Activated naive CD4-positive, alpha-beta T cell (primary cell): ENCODE data around the gene FBXW9.
"Not testable (repeated sequence)": the region's sequence is repeated elsewhere in the genome, so short reads cannot be mapped to it uniquely, and the experiment has no call there.

Source experiments
- DNase-seq, 4 experiments: peaks; one replicate each; lab custom pipeline; 2025; lab: John Stamatoyannopoulos, UW

FBXW9 gene

DNA sequence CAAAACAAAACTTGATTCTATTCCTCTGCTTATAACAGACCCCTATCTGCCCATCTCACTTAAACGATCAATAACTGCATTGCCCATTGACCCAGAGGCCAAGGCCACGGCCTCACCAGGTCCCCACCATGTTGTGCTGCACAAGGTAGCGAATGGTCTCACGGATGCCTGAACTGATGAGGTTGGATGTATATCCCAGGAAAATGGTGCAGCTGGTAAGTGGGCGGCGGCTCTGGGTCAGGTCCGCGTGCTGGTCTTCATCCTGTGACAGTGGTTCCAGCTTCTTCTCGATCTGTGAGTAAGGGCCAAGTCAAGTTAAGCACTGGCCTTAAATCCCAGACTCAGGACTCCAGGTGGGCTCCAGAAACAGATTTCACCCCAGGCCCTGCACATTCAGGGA, 16.4 kb downstream of the FBXW9 start:
- no peak for DNase-seq

DNA sequence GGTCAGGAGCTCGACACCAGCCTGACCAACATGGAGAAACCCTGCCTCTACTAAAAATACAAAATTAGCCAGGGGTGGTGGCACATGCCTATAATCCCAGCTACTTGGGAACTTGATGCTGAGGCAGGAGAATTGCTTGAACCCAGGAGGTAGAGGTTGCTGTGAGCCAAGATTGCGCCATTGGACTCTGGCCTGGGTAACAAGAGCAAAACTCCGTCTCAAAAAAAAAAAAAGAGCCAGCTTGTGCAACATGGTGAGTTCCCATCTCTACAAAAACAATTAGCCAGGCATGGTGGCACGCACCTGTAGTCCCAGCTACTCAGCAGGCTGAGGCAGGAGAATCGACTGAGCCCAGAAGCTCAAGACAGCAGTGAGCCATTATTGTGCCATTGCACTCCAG, 18.4 kb downstream of the FBXW9 start:
- not testable (repeated sequence) for DNase-seq

DNA sequence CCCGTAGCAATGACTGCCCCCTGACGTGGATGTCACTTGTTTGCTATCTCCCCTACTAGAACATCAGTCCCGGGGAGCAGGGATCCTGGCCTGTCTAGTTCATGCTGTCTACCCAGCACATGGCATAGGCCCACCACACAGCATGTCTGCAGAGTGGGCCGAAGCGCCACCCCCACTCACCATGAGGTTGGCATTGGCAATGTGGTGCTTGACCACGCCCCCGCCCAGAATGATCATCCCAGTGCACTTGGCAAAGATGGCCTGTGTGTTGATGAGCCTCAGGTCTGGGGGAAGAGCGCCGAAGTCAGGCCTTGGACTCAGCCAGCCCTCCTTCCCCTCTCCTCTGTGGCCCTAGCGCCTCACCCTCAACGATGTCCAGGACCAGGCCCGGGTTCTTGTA, 19.5 kb downstream of the FBXW9 start:
- DNase-seq: no peak

DNA sequence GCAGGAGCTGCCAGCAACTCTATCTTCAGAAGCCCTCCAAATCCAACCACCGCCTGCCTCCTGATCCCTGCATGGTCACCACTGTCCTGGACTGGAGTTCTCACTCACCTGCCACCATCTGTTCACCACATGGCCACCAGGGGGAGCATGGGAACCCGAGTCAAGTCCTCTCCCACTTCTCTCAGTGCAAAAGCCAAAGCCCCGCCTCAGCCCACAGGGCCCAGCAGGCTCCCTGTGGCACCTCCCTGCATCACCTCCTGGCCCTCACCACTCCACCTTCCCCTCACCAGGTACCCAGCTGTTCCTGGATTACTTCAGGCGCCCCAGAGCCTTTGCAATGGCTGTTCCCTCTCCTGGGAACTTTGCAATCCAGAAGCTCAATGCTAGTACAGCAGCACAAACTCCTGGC, 20.0 kb downstream of the FBXW9 start:
- DNase-seq: peak; percentile 71 to 83 (median 81)

DNA sequence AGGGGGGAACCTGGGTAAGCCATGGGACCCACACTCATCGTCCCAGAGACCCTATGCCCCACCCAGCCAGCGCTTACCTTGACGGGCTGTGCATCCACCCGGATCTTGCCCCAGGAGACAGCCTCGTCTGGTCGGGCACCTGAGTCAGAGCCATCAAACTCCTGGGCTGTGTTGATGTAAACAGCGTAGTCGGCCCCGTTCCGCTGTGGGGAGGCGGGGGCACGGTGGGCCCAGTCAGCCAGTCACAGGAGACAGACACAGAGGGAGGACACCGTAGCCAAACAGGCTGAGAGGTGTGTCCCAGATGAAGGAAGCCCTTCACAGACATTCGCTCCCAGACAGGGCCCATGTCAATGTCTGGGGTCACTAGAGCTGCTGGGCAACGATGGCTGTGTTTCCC, 20.5 kb downstream of the FBXW9 start:
- DNase-seq: no peak

DNA sequence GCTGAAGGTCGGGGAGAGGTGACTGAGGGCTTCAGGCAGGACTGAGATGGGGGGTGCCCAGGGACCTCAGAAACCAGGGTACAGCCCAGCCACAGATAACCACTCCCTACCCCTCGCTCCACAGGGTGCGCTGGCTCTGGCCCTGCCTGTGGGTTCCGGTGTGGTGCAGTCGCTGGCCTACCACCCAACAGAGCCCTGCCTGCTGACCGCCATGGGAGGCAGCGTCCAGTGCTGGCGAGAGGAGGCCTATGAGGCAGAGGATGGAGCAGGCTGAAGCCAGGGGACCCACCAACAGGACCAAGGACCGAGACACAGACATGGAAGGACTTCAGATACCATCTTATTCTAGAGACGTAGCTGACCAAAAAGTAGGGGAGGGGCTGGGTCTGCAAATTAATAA, 21.0 kb downstream of the FBXW9 start:
- no peak for DNase-seq

DNA sequence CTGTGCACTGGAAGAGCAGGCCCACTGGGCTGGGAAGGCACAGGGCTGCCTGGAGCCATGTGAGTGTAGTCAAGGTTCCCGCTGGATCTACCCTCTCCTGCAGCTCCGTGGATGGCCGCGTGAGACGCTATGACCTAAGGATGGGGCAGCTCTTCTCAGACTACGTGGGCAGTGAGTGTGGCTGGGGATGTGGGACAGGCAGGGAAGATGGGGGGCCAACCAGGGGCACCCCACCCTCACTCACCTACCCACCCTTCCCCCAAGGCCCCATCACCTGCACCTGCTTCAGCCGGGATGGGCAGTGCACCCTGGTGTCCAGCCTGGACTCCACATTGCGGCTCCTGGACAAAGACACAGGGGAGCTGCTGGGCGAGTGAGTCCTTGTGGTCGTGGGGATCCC, 23.7 kb downstream of the FBXW9 start:
- no peak for DNase-seq

DNA sequence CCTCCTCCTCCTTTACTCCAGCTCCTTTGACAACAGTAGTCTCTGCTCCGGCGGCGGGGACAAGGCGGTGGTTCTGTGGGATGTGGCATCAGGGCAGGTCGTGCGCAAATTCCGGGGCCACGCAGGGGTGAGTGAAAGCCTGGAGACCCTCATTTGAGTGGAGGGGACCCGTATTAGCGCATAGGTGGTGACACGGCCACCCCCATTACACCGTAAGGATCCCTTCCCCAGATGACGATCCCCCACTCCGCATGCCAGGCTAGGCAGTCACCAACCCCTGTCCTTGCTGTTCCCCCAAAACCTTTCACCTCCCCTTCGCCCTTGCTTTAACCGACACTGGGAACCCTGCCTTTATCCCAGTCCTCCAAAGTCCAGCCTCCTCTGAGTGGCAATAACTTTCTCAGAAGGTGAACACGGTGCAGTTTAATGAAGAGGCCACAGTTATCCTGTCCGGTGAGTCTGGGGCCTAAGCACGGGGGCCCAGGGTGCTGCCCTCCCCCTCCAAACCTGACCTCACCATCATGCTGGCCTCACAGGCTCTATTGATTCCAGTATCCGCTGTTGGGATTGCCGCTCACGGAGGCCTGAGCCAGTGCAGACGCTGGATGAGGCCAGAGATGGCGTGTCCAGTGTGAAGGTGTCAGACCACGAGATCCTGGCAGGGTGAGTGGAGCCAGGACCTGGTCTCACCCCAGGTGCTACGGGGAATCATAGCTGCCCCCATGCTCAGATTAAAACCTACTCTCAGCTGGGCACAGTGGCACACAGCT, 26.1 kb downstream of the FBXW9 start:
- DNase-seq: no peak

DNA sequence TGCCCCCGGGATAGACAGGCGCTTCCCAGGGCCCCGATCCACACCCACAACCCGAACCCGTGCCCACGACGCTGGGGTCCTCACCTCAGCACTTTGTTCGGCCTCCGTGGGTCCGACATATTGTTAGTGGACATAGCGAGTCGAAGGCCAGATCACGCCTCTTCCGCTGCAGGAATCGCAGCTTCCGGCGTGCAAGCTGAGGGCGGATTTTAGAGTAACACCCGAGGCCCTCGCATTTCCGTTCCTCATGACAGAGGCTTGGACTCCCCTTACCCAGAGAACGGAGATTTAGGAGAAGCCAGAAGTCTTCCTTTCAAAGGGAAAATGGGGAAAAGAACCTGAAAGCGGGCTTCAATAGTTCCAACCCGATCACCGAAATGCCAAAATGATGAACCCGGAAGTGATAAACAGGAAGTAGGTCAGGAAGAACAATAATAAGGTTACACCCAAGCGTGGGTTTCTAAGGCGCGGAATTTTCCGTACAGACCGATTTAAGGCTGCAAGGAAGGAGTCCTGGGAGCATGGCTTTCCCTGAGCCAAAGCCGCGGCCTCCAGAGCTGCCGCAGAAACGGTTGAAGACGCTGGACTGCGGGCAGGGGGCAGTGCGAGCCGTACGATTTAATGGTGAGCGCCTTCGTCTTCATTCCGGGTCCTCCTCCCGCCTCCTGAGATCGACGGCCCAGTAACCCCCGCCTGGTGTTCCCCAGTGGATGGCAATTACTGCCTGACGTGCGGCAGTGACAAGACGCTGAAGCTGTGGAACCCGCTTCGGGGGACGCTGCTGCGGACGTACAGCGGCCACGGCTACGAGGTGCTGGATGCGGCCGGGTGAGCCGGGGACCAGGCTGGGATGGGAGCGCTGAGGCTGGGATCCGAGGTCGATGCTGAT, 26.9 kb downstream of the FBXW9 start:
- peak; percentile 42 to 67 (median 53) for DNase-seq

DNA sequence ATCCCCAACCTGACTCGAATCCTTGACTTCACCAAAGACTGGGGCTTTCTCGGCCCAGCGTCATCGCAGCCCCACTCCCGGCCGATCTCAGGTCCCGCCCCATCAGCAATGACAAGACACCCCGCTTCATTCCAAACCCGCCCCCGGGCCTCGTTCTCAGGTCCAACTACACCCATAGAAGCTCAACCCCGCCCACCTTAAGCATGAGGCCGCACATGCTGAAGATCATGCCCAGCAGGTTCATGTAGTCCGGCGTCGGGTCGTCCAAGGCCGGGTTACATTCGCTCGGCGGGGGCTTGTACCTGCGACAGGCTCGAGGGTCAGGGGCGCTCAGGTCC, 27.5 kb downstream of the FBXW9 start:
- peak; percentile 29 to 59 (median 36) for DNase-seq

DNA sequence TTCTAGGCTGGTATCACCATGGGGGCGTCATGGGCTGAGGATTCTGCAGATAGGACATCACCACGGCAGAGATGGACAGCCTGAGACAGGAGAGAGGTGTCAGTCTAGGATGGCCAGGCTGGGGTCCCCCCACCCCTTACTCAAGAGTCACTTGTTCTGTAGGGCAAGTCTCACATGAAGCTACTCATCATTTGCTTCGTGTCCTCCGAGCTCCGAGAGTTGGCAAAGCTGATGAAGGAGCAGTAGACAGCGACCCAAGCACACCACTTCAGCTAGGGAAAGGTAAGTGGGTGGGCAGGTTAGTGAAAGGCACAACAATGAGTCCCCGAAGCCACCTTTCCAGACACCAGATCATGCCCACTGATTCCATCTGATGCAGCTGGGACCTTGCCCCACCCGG, 28.1 kb downstream of the FBXW9 start:
- no peak for DNase-seq

DNA sequence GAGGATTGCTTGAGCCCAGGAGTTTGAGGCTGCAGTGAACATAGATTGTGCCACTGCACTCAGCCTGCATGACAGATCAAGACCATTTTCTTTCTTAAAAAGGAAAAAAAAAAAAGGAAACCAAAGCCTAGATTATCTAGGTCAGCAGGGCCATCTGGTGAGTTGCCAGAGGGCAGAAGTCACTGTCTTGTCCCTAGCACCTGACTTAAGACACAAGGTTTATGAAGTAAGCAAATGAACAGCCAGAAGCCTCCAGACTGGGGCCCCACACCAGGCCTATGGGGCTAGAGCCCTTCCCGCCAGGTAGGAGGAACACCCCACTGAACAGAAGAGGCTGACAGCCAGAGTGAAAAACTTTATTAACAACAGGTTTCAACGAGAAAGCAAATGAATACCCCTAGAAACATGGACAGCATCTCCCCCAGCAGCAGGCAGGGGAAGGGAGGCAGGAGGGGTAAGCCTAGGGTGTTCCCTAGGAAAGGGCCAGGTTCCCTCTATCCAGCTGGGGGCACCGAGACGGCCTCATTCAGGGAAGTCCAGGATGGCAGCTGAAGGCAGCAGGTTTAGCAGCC, 28.6 kb downstream of the FBXW9 start:
- no peak for DNase-seq

DNA sequence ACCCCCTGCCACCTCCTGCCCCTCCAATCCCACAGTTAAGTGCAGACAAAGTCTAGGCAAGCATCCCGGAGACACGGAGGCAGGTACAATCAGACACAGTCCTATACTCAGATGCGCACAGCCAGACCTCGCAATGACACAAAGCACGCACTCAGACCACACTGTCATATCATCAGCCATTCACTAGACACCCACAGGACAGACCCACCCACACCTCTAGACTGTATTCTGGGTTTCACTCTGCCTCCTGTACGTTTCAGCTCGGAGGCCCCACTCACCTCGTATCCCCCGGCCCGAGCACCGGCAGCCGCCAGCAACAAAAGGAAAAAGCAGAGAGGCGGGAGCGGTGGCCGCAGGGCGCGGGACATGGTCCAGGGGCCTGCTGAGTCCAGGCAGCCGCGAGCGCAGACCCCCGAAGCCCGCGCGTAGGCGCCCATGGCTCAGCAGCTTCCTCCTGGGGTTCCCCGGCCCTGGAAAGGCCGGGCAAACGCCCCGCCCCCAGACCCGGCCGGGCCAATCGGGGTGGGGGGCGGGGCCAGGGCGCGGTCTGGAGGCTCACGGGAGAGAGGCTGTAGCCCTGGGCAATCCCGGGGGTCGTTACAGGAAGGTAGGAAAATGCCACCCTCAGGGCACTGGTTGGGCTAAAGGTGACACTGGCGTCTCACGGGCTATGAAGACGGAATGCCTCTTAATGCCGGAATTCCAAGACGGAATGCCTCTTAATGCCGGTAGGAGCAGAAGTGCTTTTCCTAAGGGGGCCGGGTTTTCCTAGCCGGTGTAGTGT, 30.0 kb downstream of the FBXW9 start, which contains the start of the genes MAN2B1 and WDR83:
Gene MAN2B1 (minus strand): TSS at position 478 of the 784 bp plus-strand sequence. CDS start 41 bp downstream, at position 437.
Gene WDR83 (plus strand): TSS at position 543 of the 784 bp plus-strand sequence. CDS start 2,984 bp downstream, outside the sequence.
- DNase-seq: peak; percentile 43 to 72 (median 56)

DNA sequence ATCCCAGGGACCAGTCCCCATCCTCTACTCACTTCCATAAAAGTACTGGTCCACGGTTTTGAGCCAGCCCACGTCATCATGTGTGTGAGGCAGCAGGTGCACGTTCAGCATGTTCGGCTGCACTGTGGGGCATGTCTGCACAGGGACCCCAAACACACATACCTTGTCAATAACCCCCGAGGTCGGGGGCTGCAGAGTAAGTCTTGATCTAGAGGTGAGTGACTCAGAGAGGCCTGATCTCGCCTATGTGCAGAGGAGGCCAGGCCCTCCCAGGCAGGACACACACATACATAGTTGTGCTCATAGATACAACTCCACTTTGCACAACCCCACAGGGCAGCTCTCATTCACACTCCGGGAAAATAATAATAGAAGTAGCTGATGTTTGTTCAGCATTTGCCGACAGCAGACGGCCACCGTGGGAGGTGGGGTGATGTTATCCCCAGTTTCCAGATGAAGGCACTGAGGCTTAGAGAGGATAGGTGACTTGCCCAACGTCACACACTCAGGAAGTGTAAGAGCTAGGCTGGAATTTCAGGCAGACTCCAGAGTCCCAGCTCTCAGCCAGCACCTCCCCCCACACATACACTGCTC, 30.7 kb downstream of the FBXW9 start:
- no peak for DNase-seq

DNA sequence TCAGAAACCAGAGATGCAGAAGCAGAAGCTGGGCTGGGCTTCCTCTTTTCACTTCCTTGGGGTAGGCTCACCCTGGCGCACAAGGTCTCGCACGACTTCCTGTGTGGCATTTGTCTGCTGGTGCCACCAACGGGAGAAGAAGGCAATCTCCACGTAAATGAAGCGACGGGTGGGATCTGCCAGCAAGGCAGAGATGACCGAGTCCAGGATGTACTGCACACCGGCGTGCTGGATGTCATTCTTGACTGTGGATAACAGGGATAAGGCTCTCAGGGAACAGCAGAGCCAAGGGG, 31.2 kb downstream of the FBXW9 start:
- peak in 2 of 4 experiments; percentile 43 to 50 for DNase-seq

DNA sequence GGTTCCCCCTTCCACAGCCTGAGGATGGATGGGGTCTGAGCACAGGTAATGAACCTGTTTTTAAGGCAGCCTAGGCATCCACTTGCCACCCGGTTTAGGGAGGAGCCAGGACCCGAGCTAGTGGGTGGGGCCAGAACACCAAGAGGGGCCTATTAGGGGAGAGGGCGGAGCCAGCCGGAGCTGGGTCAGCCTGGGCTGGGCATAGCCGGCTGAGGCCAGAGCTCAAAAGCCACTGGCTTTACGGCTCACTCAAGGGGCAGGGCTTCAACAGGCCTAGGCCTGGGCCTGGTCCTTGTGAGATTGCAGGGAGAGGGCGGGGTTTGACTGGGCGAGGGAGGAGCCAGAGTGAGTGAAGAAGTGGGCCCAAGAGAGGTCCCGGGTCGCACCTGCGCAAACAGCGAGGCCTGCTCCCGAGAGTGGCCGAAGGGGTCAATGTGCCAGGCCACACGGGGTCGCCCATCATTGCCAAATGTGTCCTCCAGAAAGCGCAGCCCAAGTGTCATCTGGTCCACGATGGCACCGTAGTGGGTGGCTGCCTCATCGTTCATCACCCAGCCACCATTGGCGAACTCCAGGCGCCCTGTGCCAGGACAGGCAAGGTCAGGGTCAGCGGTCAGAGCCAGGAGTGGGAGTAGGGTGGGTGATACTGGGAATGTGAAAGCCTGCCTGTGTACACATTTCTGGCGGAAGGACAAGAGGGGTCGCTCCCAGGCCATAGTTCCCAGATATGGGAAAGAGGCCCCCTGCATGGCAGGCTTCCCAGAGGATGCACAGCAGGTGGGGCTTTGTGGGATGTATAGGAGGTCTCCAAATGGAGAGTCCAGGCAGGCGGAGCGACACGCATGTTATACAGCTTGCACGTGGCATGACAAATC, 31.8 kb downstream of the FBXW9 start:
- DNase-seq: no peak

DNA sequence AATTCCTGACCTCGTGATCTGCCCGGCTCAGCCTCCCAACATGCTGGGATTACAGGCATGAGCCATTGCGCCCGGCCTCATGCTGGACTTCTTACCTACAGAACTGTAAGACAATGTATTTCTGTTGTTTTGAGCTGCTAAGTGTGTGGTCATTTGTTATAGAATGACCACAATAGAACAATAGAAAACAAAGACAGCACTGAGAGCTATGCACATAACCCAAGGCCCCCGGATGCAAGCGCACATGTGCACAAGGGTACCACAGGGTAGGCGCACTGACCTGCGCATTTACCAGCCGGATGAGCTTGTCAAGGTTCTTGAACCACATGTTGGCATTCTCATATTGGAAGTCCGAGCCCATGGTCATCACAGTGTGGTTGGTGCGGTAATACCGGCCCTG, 35.5 kb downstream of the FBXW9 start:
- DNase-seq: no peak

DNA sequence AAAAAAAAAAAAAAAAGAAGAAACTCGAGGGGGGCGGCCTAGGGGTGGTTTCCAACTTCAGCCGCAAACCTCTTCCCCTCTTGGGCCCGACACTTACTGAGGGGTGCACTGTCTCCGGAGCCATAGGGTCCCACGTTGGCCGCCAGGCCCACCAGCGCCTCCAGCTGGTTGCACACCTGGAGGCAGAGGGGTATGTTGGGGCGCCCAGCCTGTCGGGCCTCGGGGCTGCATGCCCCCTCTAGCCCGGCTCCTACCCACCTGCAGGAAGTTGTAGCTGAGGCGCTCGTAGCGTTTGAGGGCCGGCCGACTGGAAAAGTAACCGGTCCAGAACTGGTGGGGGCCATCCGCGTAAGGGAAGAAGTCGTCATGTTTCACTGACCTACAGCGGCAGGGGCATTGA, 38.5 kb downstream of the FBXW9 start:
- no peak for DNase-seq

DNA sequence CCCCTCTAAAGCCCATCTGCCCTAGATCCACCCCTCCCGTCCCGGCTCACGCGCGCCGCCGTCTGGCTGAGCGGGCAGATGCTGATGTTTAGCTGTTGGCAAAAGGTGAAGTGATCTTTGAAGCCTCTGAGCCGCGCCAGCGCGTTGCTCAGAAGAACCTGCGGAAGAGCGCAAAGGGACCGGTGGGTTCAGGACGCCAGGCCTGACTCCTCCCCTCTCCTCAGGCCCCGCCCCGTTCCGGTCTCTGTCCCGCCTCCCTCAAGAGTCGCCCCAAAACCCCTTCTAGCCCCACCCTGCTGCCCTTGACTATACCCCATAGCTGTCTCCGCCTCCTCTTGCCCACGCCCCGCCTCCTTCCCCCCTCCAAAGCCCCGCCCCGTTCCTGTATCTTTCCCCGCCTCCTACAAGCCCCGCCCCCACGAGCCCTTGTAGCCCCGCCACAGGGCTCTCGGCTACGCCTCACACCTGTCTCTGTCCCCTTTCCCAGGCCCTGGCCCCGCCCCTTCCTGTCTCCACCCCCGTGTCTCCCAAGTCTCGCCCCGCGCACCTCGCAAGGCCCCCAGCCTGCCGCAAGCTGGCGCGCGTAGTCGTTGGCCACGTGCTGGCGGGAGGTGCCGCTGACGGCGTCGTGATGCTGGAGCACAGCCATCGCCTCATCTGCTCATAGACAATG, 39.4 kb downstream of the FBXW9 start:
- DNase-seq: no peak

DNA sequence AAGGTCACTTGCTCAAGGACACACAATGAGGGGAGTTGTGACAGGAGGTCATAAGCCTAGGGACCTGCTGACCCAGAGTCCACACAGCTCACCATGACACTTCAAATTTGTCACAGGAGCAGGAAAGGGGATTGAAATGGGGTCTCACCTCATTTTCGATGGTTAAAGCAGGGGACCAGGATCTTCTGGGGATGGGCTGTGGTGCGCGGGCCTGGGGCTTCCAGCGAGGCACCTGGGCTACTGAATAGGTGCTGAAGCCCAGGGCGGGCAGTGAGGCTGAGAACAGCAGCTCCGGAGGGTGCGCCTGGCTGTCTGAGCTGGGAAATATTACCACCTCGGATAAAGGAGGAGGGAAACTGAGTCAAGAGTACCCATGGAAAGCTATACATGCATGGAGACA, 40.9 kb downstream of the FBXW9 start:
- DNase-seq: no peak
